HG03095 (cell line): ENCODE results near the gene BRD3.
"Not testable (repeated sequence)": the region's sequence is repeated elsewhere in the genome, so short reads cannot be mapped to it uniquely, and the experiment has no call there.

Experiments used
- ATAC-seq: cut with Tn5 transposase; IDR thresholded peaks from one replicate; pipeline ENCODE4 v1.9.1; 2021; ENCODE audit warnings: moderate library complexity; ENCODE audit not compliant: unreplicated experiment

BRD3 gene

GRCh38 chr9:133995012-133995896, 72.6 kb downstream of the BRD3 start:
- ATAC-seq, result no peak

DNA sequence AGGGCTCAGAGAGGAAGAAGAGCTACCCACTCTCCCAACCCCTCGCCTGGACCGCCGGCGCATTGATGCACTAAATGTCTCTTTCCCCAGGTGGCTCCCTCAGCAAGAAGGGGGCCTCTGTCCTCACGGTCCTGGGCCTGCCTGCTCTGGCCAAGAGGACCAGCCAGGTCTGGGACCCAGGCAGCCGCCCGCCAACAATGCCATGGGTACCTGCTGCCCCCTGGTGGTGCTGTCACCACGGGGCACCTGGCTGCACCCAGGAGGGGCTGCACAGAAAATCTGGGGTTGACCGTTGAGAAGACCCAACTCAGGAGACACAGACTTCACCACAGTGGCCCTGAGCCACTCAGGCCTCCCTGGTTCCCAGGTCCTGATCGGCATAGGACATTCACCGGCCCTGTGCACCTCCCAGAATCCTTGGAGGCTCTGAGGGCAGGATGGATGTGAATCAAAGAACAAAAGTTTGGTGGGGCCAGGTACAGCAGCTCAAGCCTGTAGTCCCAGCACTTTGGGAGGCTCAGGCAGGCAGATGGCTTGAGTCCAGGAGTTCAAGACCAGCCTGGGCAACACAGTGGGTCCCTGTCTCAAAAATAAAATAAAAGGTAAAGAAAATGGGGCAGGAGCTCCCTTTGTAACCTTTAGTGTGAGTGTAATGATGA, 73.3 kb downstream of the BRD3 start:
- ATAC-seq, result no peak

DNA sequence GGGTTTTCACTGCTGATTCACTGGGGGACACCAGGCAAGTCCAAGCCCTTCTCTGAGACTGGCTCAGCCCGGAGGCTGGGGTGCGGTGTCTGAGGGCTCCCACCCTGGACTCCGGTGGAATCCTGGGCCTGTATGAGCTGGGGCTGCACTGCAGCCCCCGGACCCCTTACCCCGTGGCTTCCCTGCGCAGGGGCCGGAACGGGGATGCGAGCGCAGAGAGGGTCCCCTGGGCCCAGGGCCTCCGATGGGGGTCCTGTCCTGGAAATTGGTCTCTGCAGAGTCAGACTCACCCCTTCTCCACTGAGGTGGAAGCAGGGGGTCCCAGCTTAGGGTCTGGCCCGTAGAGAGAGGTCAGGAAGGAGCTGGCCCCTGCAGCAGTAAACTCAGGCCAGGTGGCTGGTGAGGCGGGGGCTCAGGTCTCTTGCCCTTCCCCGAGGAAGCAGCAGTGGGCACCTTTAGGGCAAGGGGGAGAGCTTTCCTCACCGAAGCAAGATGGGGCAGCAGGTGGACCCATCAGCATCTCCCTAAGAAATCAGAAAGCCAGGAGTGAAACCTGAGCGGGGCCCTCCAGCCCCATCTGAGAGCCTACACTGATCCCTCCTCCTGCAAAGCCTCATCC, 74.1 kb downstream of the BRD3 start:
- ATAC-seq, result no peak

GRCh38 chr9:133992780-133993634, 74.8 kb downstream of the BRD3 start:
- ATAC-seq, result peak; percentile 38

GRCh38 chr9:133991964-133992779, 75.7 kb downstream of the BRD3 start, which contains the start of gene VAV2:
Gene VAV2, minus strand, starts transcription at chr9:133992324. Its CDS starts 46 bp downstream, at chr9:133992278.
- ATAC-seq, result peak; percentile 44

DNA sequence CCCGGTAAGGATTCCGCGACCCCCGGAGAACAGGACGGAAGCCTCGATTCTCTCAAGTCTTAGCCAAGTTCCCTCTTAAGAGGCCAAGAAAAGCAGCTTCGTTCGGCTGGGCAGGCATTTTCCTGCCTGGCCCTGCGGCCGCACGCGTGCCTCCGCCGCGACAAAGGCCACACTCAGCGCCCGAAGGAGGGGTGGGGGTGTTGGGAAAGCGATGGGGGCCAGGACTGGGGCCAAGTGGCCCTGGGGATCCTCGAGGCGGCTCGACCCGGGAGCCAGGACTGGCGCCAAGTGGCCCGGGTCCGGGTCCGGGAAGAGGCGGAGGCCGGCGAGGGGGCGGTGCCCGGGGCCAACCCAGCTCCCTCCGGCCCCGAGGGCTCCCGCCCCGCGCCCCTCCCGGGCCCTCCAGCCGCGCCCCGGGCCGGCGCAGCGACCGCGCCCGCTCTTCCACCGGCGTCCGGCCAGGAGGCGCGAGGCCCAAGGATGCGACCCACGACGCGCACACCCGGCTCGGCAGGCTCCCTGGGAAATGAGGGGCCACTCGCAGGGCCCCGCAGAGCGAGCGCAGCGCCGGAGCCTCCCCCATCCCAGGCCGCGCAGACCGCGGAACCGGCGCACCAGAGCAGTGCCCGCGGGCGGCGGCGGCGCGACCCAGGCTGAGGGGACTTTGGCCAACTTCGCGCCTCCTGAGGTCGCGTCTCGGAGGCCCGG, 76.5 kb downstream of the BRD3 start:
- peak; percentile 2 for ATAC-seq

DNA sequence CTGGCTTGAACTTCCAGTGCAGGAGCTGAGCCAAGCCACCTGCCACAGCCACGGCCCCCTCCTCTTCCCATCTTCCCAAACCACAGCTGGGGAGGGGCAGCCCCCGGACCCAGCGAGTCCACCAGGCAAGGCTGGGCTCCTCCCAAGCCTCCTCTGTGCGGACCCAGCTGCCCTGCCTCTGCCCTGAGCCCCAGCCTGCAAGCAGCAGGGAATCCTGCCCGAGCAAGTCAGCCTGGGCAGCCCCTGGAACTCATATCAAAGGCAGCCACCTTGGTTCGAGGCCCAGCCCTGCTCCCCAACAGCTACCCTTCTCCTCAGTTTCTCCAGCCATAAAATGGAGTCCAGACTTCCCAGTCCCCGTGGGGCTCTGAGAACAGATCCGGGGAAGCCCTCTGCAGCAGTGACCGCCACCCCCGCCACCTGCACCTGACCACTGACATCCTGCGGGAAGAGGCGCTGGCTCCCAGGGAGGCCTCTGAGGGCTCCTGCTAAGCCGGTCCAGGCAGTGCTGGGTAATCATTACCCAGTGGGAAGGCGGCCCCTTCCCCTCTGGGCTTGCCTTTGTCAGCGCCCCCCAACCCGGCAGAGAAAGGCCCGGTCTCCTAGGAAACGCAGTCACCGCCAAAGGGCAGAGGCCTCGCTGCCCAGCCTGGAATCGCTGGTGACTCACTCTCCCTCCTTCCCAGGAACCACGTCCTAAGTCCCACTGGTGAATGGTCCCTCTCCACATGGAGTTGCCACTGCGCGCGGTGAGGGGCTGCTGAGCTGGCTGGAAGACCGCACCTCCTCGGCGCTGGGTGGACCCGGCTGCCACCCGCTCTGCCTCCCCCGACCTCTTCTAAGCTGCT, 77.2 kb downstream of the BRD3 start:
- ATAC-seq, result no peak

DNA sequence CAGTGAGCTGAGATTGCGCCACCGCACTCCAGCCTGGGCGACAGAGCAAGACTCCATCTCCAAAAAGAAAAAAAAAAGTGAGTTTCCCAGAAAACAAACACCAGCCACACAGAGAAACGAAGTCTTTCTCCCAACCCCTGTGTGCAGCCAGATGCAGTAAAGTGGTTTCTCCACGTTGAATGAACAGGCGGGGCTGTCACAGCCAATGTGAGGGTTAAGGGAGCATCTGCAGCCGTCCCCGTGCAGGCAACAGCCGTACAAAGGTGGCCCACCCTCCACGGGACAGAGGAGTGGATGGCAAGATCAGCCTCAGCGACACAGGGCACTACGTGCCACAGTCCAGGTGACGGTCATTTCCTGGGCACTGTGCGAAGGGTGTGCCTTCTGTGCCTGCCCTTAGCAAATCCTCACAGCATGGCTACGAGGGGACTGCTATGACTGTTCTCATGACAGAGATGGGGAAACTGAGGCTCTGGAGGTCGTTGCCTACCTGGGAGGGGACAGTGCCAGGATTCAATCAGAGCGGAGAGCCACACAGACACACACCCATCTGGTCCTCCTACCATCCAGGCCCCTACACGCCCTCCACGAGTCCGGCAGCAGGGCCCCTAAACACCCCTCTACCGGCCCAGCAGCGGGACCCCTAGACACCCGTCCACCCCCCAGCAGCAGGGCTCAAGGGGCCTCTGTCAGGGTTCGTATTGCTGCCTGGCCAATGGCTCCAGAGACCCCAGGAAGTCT, 78.0 kb downstream of the BRD3 start:
- ATAC-seq, result no peak

DNA sequence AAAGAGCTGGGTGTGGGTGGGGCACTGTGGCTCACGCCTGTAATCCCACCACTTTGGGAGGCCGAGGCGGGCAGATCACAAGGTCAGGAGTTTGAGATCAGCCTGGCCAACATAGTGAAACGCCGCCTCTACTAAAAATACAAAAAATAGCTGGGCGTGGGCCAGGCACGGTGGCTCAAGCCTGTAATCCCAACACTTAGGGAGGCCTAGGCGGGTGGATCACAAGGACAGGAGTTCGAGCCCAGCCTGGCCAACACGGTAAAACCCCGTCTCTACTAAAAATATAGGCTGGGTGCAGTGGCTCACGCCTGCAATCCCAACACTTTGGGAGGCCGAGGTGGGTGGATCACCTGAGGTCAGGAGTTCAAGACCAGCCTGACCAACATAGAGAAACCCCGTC, 79.1 kb downstream of the BRD3 start:
- not testable (repeated sequence) for ATAC-seq

DNA sequence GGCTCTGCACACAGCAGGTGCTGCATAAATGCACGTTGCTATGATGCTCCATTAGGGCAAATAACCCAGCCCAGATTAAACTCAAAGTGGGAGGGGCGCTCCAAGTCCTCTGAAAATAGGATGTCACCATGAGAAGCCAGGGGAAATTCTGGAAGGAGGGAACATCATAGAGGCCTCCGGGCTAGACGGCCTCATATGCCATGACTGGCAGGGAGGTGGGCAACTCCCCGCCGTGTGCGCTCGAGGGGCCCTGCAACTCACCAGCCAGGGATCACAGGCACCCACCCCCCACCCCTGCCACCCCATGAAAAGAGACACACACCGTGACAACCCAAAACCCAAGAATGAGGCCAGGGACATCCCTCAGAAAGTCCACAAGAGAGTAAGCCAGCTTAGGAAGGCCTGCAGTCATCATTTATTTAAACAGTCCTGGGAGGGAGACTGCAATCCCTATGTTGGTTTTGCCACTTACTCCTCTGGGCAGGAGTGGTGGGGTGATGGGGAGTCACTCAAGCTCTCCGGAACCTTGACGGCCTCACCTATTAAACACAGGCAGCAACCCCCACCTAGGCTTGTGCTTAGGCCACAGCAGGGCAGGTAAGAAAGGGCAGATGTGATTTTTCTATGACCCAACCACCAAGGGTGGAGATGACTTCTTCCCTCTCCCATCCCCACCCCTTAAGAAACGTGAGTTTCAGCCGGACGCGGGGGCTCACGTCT, 79.7 kb downstream of the BRD3 start:
- no peak for ATAC-seq

DNA sequence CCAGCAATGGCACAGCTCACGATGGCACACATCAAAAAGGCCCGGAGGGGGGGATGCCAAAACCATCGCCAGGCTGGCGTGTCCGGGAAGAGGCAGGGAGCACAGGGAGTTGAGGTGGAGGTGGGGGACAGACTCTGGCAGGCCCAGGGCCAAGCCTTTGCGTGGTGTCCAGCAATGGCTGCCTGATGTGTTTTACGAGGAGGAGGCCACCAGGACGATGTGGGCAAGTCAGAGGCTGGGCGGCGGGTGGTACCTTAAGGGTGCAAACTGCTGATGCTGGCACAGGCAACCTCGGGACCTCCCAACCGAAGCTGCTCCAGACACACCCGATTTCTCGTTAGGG, 80.4 kb downstream of the BRD3 start:
- no peak for ATAC-seq

- no peak for ATAC-seq
These were observed 80.9 kb downstream of the BRD3 start for GRCh38 chr9:133986774-133987445.

- no peak for ATAC-seq
These were observed 81.8 kb downstream of the BRD3 start for GRCh38 chr9:133986061-133986460.

GRCh38 chr9:133982971-133983720, 84.7 kb downstream of the BRD3 start:
- no peak for ATAC-seq

GRCh38 chr9:133981958-133982681, 85.7 kb downstream of the BRD3 start:
- no peak for ATAC-seq
